ENCODE data around the gene PTTG1IP2. TPM values are rescaled to one million over a fixed set of nuclear protein-coding genes. Genes with fewer than 3 reads are reported as not detected.

The PTTG1IP2 gene
- total RNA-seq, result not detected

DNA sequence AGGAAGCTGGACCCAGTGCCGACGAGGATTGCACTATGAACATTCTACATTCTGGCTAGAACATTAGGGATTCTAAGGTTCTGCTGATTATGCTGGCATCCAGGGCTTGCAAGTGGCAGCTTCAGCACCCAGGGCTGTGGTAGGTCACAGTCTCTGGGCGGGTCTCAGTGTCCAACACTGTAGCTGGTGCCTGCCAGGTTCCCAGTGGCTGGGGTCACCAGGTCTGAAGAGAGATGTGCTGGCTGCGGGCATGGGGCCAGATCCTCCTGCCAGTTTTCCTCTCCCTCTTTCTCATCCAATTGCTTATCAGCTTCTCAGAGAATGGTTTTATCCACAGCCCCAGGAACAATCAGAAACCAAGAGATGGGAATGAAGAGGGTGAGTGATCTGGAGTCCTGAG is at the start of gene PTTG1IP2:
Gene PTTG1IP2 (plus strand): TSS at position 86 of the 400 bp plus-strand sequence. CDS start 148 bp downstream, at position 234.
- ATAC-seq (ENCODE audit: low read depth) (no peak), DNase-seq (no peak)
- H3K27me3 Mint-ChIP-seq, result peaks cover 5% of the 10 kb centered on the region
- H3K36me3 Mint-ChIP-seq, result peaks cover 2% of the 10 kb centered on the region
- H3K9me3 Mint-ChIP-seq, result peaks cover 11% of the 10 kb centered on the region
- H3K27ac Mint-ChIP-seq, result no peak within 1 kb of the TSS
- no peak within 1 kb of the TSS for H3K4me3 Mint-ChIP-seq
- POLR2A ChIA-PET, result no interaction called here
- no peaks in the 10 kb centered on the region for H3K4me1 Mint-ChIP-seq

DNA sequence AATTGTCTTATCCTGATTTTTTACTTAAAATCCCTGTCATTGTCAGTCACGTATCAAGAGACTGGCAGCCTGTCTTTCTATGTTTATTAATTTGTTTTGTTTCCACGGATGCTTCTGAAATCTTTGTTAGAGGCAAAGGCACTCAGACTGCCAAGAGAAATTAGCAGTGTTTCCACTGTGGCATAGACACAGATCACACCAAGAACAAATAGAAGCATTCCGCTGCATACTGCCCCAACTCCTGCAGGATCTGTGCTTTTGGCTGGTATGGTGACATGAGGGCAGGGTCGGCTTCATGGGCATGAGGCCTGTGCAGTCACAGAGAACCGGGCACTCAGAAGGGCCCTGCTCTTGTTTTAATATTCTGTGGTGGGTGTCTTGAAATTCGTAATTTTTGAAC is 47.8 kb upstream of the PTTG1IP2 start:
- Mint-ChIP-seq H3K27ac (no peak overlapping the region), H3K4me3 (no peak overlapping the region)
- POLR2A ChIA-PET, result no interaction called here

GRCh38 chr7:90424720-90425119 is 44.7 kb upstream of the PTTG1IP2 start:
- H3K4me3 Mint-ChIP-seq, result no peak overlapping the region

More for the DNA sequence above, 47.8 kb upstream of the PTTG1IP2 start:
- DNase-seq, result no peak
- peaks cover 7% of the 10 kb centered on the region for H3K4me1 Mint-ChIP-seq
- H3K36me3 Mint-ChIP-seq, result no peaks in the 10 kb centered on the region
- H3K27me3 Mint-ChIP-seq, result no peaks in the 10 kb centered on the region
- no peak for ATAC-seq (ENCODE audit: low read depth)
- no peaks in the 10 kb centered on the region for H3K9me3 Mint-ChIP-seq

DNA sequence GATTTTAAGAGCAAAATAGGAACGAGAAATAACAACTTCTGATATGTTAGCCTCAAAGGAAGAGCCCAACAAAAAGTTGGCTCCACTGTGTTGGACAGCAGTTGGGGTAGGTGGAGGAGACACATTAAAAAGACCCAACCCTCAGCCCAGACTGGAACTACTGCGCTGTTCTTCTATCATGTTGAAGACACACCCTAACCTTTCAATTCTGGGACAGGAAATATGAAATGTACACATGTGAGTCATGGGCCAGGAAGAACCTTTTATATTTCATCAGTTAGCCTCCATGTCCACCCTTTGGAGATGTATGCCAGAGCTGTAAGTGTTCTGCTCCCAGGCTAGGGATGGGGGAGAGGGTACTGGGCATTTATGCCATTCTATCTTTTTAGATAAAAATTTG is 44.1 kb upstream of the PTTG1IP2 start:
- peaks cover 4% of the 10 kb centered on the region for H3K27me3 Mint-ChIP-seq
- H3K36me3 Mint-ChIP-seq, result no peaks in the 10 kb centered on the region
- no peak overlapping the region for H3K27ac Mint-ChIP-seq
- DNase-seq (no peak), ATAC-seq (ENCODE audit: low read depth) (no peak)
- POLR2A ChIA-PET, result no interaction called here
- no peaks in the 10 kb centered on the region for H3K9me3 Mint-ChIP-seq
- H3K4me3 Mint-ChIP-seq, result no peak overlapping the region
- H3K4me1 Mint-ChIP-seq, result peaks cover 7% of the 10 kb centered on the region

More at GRCh38 chr7:90424720-90425119, 44.7 kb upstream of the PTTG1IP2 start:
- Mint-ChIP-seq H3K9me3 (no peaks in the 10 kb centered on the region), H3K27ac (peak overlapping the region; percentile 14), H3K36me3 (no peaks in the 10 kb centered on the region), H3K27me3 (no peaks in the 10 kb centered on the region), H3K4me1 (peaks cover 7% of the 10 kb centered on the region)
- ATAC-seq (ENCODE audit: low read depth) (no peak), DNase-seq (no peak)
- POLR2A ChIA-PET, result no interaction called here

DNA sequence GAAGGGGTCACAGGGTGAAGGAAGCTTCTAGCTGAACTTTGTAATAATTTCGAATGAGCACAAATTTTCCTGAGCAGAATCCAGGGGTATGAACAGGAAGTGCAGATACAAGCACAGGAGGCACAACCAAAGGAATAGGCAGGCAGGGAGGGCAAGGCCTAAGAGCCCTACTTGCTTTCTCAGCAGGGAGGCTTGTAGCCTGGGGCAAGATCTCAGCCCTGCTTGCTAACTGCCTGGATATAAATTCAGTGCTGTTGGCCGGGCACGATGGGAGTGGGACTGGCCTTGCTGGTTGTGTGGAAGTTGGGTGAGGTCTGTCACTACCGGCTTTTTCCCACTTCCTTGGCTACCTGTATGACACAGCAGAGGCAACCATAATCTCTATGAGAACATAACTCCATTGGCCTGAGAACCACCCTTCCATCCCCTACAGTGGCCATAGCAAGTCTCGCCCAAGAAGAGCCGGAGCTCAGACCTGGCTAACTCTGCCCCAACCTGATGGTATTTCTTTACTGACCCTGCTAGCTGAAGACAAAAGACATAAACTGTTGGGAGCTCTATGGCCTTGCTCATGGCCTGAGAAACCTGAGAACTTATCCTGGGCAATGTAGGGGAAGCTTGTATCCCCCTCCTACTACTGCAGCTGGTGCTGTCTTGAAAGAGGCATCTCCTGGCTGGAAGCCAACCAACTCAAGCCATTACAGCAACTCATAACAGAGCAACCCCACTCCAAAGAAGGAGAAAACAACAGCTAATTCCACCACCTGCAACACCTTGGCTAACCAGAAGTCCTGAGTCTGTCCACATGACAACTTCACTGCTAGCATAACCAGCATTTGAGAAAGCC is 38.6 kb upstream of the PTTG1IP2 start:
- Mint-ChIP-seq H3K9me3 (peaks cover 4% of the 10 kb centered on the region), H3K4me1 (no peaks in the 10 kb centered on the region), H3K27ac (no peak overlapping the region), H3K27me3 (peaks cover 19% of the 10 kb centered on the region), H3K4me3 (no peak overlapping the region), H3K36me3 (peaks cover 1% of the 10 kb centered on the region)
- DNase-seq (no peak), ATAC-seq (ENCODE audit: low read depth) (no peak)
- POLR2A ChIA-PET, result no interaction called here

DNA sequence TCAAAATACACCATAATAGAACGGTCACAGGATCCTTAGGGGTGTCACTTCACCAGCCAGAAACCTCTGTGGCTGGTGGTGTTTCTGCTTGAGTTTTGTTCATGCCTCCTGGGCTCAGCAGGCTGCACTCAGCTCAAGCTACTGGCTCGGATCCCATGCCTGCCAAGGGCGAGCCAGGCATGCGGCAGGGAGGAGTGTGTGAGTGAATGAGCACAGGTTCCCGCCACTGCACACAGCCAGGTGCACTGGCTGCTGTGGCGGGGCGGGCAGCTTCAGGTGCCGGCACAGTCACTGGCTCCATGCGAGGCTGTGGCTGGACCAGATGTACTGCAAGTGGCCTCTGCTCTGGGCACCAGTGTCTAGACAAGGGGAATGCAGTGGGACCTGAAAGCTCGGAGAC is 36.7 kb upstream of the PTTG1IP2 start:
- DNase-seq (no peak), ATAC-seq (ENCODE audit: low read depth) (no peak)
- no peak overlapping the region for H3K4me3 Mint-ChIP-seq
- H3K27ac Mint-ChIP-seq, result no peak overlapping the region
- peaks cover 1% of the 10 kb centered on the region for H3K36me3 Mint-ChIP-seq
- H3K9me3 Mint-ChIP-seq, result peaks cover 4% of the 10 kb centered on the region
- H3K4me1 Mint-ChIP-seq, result no peaks in the 10 kb centered on the region
- POLR2A ChIA-PET, result no interaction called here
- peaks cover 25% of the 10 kb centered on the region for H3K27me3 Mint-ChIP-seq

GRCh38 chr7:90433221-90433620 is 36.2 kb upstream of the PTTG1IP2 start:
- Mint-ChIP-seq H3K4me3 (no peak overlapping the region), H3K27ac (no peak overlapping the region), H3K27me3 (peaks cover 26% of the 10 kb centered on the region), H3K4me1 (no peaks in the 10 kb centered on the region), H3K36me3 (peaks cover 1% of the 10 kb centered on the region), H3K9me3 (peaks cover 4% of the 10 kb centered on the region)
- DNase-seq (no peak), ATAC-seq (ENCODE audit: low read depth) (no peak)
- POLR2A ChIA-PET, result no interaction called here

GRCh38 chr7:90445633-90446032 is 23.8 kb upstream of the PTTG1IP2 start:
- H3K27me3 Mint-ChIP-seq, result peaks cover 9% of the 10 kb centered on the region
- no peaks in the 10 kb centered on the region for H3K36me3 Mint-ChIP-seq
- DNase-seq, result no peak
- no peaks in the 10 kb centered on the region for H3K4me1 Mint-ChIP-seq
- no peaks in the 10 kb centered on the region for H3K9me3 Mint-ChIP-seq
- ATAC-seq (ENCODE audit: low read depth), result no peak
- no peak overlapping the region for H3K27ac Mint-ChIP-seq
- POLR2A ChIA-PET, result no interaction called here
- no peak overlapping the region for H3K4me3 Mint-ChIP-seq

DNA sequence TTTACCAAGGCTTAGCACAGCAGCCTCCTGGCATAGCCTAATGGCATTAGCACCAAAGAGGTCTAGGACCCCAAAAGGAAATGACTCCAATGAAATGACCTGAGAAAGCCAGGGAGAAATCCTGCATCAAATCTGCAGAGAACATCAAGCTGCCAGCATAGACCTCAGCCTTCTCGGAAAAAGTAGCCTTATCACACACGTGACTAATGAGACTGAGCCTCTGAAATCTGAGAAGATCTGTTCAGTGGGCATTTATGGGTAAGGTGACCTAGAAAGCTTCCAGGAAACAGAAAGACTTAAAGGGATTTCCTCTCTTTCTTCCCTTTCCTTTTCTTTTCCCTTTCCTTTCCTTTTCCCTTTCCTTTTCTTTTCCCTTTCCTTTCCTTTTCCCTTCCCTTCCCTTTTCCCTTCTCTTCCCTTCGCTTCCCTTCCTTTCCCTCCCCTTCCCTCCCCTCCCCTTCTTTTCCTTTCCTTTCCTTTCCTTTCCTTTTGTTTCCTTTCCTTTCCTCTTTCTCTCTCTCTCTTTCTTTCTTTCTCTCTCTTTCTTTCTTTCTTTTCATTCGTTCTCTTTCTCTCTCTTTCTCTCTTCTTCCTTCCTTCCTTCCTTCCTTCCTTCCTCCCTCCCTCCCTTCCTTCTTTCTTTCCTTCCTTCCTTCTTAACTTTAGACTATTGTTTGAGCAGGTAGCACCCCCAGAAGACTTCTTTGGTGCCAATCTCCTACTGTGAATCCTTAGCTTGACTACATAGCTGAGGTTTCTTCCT is 23.1 kb upstream of the PTTG1IP2 start:
- H3K27ac Mint-ChIP-seq, result no peak overlapping the region
- POLR2A ChIA-PET, result no interaction called here
- peaks cover 16% of the 10 kb centered on the region for H3K27me3 Mint-ChIP-seq
- H3K9me3 Mint-ChIP-seq, result no peaks in the 10 kb centered on the region
- DNase-seq (no peak), ATAC-seq (ENCODE audit: low read depth) (no peak)
- no peak overlapping the region for H3K4me3 Mint-ChIP-seq
- H3K36me3 Mint-ChIP-seq, result no peaks in the 10 kb centered on the region
- no peaks in the 10 kb centered on the region for H3K4me1 Mint-ChIP-seq

- Mint-ChIP-seq H3K36me3 (no peaks in the 10 kb centered on the region), H3K27me3 (peaks cover 16% of the 10 kb centered on the region), H3K4me3 (no peak overlapping the region), H3K9me3 (no peaks in the 10 kb centered on the region), H3K27ac (no peak overlapping the region), H3K4me1 (peaks cover 4% of the 10 kb centered on the region)
- POLR2A ChIA-PET, result no interaction called here
- ATAC-seq (ENCODE audit: low read depth) (no peak), DNase-seq (no peak)
Observed at GRCh38 chr7:90453259-90453891, 16.1 kb upstream of the PTTG1IP2 start.

DNA sequence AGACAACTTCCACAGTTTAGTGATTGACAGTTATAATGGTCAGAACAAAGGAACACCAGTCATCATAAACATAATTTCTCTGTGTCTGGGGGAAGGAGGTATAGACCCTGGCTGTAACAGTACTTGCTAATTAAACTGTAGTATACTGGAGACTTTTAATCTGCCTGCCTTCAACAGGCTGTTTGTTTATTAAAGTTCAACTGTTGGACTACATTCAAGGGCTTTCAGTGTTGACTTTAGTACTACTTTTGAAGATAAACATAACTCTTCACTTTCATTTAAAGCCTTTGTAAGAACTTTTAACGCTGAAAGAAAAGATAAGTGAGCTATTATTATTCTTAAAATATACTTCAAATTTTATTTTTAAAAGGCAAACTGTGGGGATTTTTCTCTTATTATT is 15.5 kb upstream of the PTTG1IP2 start:
- POLR2A ChIA-PET, result no interaction called here
- H3K36me3 Mint-ChIP-seq, result no peaks in the 10 kb centered on the region

DNA sequence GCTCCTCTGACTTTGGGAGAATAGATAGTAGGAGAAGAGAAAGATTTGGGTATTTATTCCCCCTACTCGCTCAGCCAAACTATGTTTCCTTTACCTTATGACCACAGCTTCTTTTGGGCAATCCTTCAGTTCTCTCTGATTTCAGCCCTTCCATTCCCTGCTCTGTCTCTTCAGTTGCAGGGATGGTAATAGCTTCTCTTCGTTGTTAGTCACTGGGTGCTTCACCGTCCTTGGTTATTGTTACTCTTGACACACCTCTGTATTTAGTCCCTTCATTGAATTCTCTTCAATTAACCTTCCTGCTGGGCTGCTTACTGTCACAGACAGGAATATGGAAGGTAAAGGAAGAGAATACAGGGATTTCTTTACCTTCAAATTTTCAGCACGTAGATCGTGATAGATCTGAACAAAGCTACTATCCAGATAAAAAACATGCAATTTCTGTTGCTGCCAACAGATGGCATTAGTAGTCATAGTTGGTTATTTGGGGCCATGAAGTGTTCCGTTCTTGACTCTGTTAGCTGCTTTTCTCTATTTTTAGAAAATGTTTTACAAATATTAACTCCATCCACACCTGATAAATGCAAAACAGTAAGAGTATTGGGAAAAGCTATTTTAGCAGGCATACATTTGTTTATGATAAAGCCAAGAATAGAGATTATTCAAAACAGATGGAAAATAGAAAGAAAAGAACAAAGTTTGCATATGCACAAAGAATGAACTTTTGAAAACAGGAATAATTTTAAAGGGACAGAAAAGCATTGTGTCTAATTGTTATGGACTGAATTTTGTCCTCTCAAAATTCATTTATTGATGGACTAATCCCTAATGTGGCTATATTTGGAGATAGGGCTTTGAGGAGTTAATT is 14.0 kb upstream of the PTTG1IP2 start:
- peaks cover 4% of the 10 kb centered on the region for H3K4me1 Mint-ChIP-seq
- no peak for DNase-seq
- H3K4me3 Mint-ChIP-seq, result no peak overlapping the region
- POLR2A ChIA-PET, result no interaction called here
- no peak overlapping the region for H3K27ac Mint-ChIP-seq
- ATAC-seq (ENCODE audit: low read depth), result peak; percentile 45
- H3K36me3 Mint-ChIP-seq, result no peaks in the 10 kb centered on the region
- H3K9me3 Mint-ChIP-seq, result no peaks in the 10 kb centered on the region
- H3K27me3 Mint-ChIP-seq, result peaks cover 16% of the 10 kb centered on the region

More for the DNA sequence above, 15.5 kb upstream of the PTTG1IP2 start:
- H3K27ac Mint-ChIP-seq, result no peak overlapping the region
- no peak overlapping the region for H3K4me3 Mint-ChIP-seq
- ATAC-seq (ENCODE audit: low read depth) (no peak), DNase-seq (no peak)
- H3K4me1 Mint-ChIP-seq, result peaks cover 4% of the 10 kb centered on the region
- peaks cover 16% of the 10 kb centered on the region for H3K27me3 Mint-ChIP-seq
- H3K9me3 Mint-ChIP-seq, result no peaks in the 10 kb centered on the region

GRCh38 chr7:90458104-90458503 is 11.3 kb upstream of the PTTG1IP2 start:
- POLR2A ChIA-PET, result no interaction called here
- peaks cover 7% of the 10 kb centered on the region for H3K27me3 Mint-ChIP-seq
- no peak overlapping the region for H3K4me3 Mint-ChIP-seq
- no peak for ATAC-seq (ENCODE audit: low read depth)
- peaks cover 6% of the 10 kb centered on the region for H3K4me1 Mint-ChIP-seq
- no peaks in the 10 kb centered on the region for H3K9me3 Mint-ChIP-seq
- no peaks in the 10 kb centered on the region for H3K36me3 Mint-ChIP-seq
- H3K27ac Mint-ChIP-seq, result no peak overlapping the region
- no peak for DNase-seq
